Astrocyte (in vitro differentiated cells and primary cell): ENCODE results near the gene PPP2R3B. TPM values are rescaled to one million over a fixed set of nuclear protein-coding genes. Genes with fewer than 3 reads are reported as not detected.

Experiments
- DNase-seq: peaks from one replicate; pipeline ENCODE4 v3.0.0-alpha.2; 2010; ENCODE audit warnings: low read depth
- FAIRE-seq: peaks from 2 replicates; lab custom pipeline; 2011; peaks lifted over from hg19 to GRCh38; lab: Jason Lieb, UNC
- H2AFZ ChIP-seq: 2 replicates; pipeline ENCODE4 v1.6.0; 2012; ENCODE audit warnings: low read depth, low read length, inconsistent platforms
- H3K27ac ChIP-seq: 2 replicates; pipeline ENCODE4 v1.5.1; 2011; ENCODE audit warnings: low read depth, low read length, inconsistent platforms
- H3K27me3 ChIP-seq: 2 replicates; pipeline ENCODE4 v1.6.0; 2011; ENCODE audit warnings: low read length, inconsistent platforms; ENCODE audit not compliant: insufficient read depth
- H3K36me3 ChIP-seq: 2 replicates; pipeline ENCODE4 v1.5.1; 2011; ENCODE audit warnings: low read length, inconsistent platforms; ENCODE audit not compliant: insufficient read depth
- H3K4me1 ChIP-seq: 2 replicates; pipeline ENCODE4 v1.5.1; 2011; ENCODE audit warnings: low read length, inconsistent platforms; ENCODE audit not compliant: insufficient read depth
- H3K4me2 ChIP-seq: 2 replicates; pipeline ENCODE4 v1.6.0; 2012; ENCODE audit warnings: low read length, inconsistent platforms
- H3K4me3 ChIP-seq: 2 replicates; pipeline ENCODE4 v1.5.1; 2011; ENCODE audit warnings: low read depth, mild to moderate bottlenecking, low read length, inconsistent platforms; ENCODE audit not compliant: insufficient read depth
- H3K79me2 ChIP-seq: 2 replicates; pipeline ENCODE4 v1.6.0; 2012; ENCODE audit warnings: mild to moderate bottlenecking, low read length, inconsistent platforms; ENCODE audit not compliant: insufficient read depth
- H3K9ac ChIP-seq: 2 replicates; pipeline ENCODE4 v1.6.0; 2012; ENCODE audit warnings: mild to moderate bottlenecking, low read length, inconsistent platforms
- H3K9me3 ChIP-seq: 2 replicates; pipeline ENCODE4 v1.5.1; 2012; ENCODE audit warnings: low read depth, mild to moderate bottlenecking, low read length, inconsistent platforms; ENCODE audit not compliant: insufficient read depth
- H4K20me1 ChIP-seq: 2 replicates; pipeline ENCODE4 v1.6.0; 2012; ENCODE audit warnings: low read length, inconsistent platforms; ENCODE audit not compliant: insufficient read depth
- H3K27ac Mint-ChIP-seq: one replicate; pipeline ENCODE4 v1.8.0; 2021; ENCODE audit warnings: mild to moderate bottlenecking, mixed read lengths; ENCODE audit not compliant: unreplicated experiment
- H3K27me3 Mint-ChIP-seq: one replicate; pipeline ENCODE4 v1.8.0; 2021; ENCODE audit warnings: low read depth, mixed read lengths; ENCODE audit not compliant: unreplicated experiment
- H3K36me3 Mint-ChIP-seq: one replicate; pipeline ENCODE4 v1.8.0; 2021; ENCODE audit warnings: low read depth, mixed read lengths; ENCODE audit not compliant: unreplicated experiment
- H3K4me1 Mint-ChIP-seq: one replicate; pipeline ENCODE4 v1.8.0; 2021; ENCODE audit warnings: low read depth, mixed read lengths; ENCODE audit not compliant: unreplicated experiment
- H3K4me3 Mint-ChIP-seq: one replicate; pipeline ENCODE4 v1.8.0; 2021; ENCODE audit warnings: mild to moderate bottlenecking, moderate library complexity, mixed read lengths; ENCODE audit not compliant: unreplicated experiment
- H3K9me3 Mint-ChIP-seq: one replicate; pipeline ENCODE4 v1.8.0; 2021; ENCODE audit warnings: mild to moderate bottlenecking, mixed read lengths; ENCODE audit not compliant: unreplicated experiment
- CTCF ChIP-seq: IDR thresholded peaks from 2 replicates; pipeline ENCODE4 v1.5.1; 2011; ENCODE audit warnings: low read depth, mild to moderate bottlenecking, inconsistent platforms, low read length, moderate library complexity; ENCODE audit not compliant: insufficient read depth
- EZH2 ChIP-seq: IDR thresholded peaks from 2 replicates; pipeline ENCODE4 v1.6.1; 2012; ENCODE audit warnings: mild to moderate bottlenecking, low read length, inconsistent platforms; ENCODE audit not compliant: insufficient read depth
- total RNA-seq: library from RNA; stranded (reverse); gene quantifications from 2 replicates; pipeline ENCODE4 v1.2.1, GENCODE V29; 2021

PPP2R3B gene
- total RNA-seq, 1 donor from 2014 or later = 44.7 TPM

GRCh38 chrX:394830-395229 is 8.1 kb upstream of the PPP2R3B start:
- TF ChIP-seq CTCF (no peak), EZH2 (no peak)
- Mint-ChIP-seq H3K4me3 (no peak overlapping the region), H3K27me3 (no peaks in the 10 kb centered on the region), H3K9me3 (no peaks in the 10 kb centered on the region), H3K36me3 (no peaks in the 10 kb centered on the region), H3K4me1 (no peaks in the 10 kb centered on the region), H3K27ac (no peak overlapping the region)
- Histone ChIP-seq H3K4me1 (peaks cover 3% of the 10 kb centered on the region), H3K36me3 (no peaks in the 10 kb centered on the region), H3K4me2 (no peak overlapping the region), H3K79me2 (no peaks in the 10 kb centered on the region), H3K4me3 (no peak overlapping the region), H3K9ac (no peak overlapping the region), H3K27ac (no peak overlapping the region), H2AFZ (no peak overlapping the region), H3K27me3 (no peaks in the 10 kb centered on the region), H4K20me1 (no peaks in the 10 kb centered on the region), H3K9me3 (no peaks in the 10 kb centered on the region)
- FAIRE-seq (no peak), DNase-seq (no peak)

GRCh38 chrX:392575-392846 is 5.8 kb upstream of the PPP2R3B start:
- Mint-ChIP-seq H3K27ac (no peak overlapping the region), H3K4me1 (no peaks in the 10 kb centered on the region), H3K27me3 (no peaks in the 10 kb centered on the region), H3K9me3 (no peaks in the 10 kb centered on the region), H3K36me3 (no peaks in the 10 kb centered on the region), H3K4me3 (no peak overlapping the region)
- H3K9ac ChIP-seq = no peak overlapping the region
- no peak for FAIRE-seq
- H3K27ac ChIP-seq = no peak overlapping the region
- peaks cover 4% of the 10 kb centered on the region for H3K4me1 ChIP-seq
- H3K9me3 ChIP-seq = no peaks in the 10 kb centered on the region
- no peak for TF ChIP-seq EZH2
- no peak for TF ChIP-seq CTCF
- no peak overlapping the region for H2AFZ ChIP-seq
- no peaks in the 10 kb centered on the region for H3K79me2 ChIP-seq
- no peaks in the 10 kb centered on the region for H4K20me1 ChIP-seq
- H3K27me3 ChIP-seq = no peaks in the 10 kb centered on the region
- no peak overlapping the region for H3K4me2 ChIP-seq
- H3K4me3 ChIP-seq = no peak overlapping the region
- H3K36me3 ChIP-seq = no peaks in the 10 kb centered on the region
- DNase-seq = no peak

- no peaks in the 10 kb centered on the region for H4K20me1 ChIP-seq
- no peaks in the 10 kb centered on the region for H3K36me3 Mint-ChIP-seq
- H3K27ac ChIP-seq = no peak overlapping the region
- H3K27me3 Mint-ChIP-seq = no peaks in the 10 kb centered on the region
- no peak overlapping the region for H3K27ac Mint-ChIP-seq
- no peak overlapping the region for H3K4me3 Mint-ChIP-seq
- FAIRE-seq (no peak), DNase-seq (no peak)
- H3K79me2 ChIP-seq = no peaks in the 10 kb centered on the region
- peaks cover 3% of the 10 kb centered on the region for H3K4me1 ChIP-seq
- H3K9me3 Mint-ChIP-seq = no peaks in the 10 kb centered on the region
- no peaks in the 10 kb centered on the region for H3K36me3 ChIP-seq
- no peak overlapping the region for H3K4me2 ChIP-seq
- H3K27me3 ChIP-seq = no peaks in the 10 kb centered on the region
- no peak overlapping the region for H3K4me3 ChIP-seq
- H2AFZ ChIP-seq = no peak overlapping the region
- H3K9ac ChIP-seq = no peak overlapping the region
- no peaks in the 10 kb centered on the region for H3K4me1 Mint-ChIP-seq
- no peaks in the 10 kb centered on the region for H3K9me3 ChIP-seq
- TF ChIP-seq CTCF (no peak), EZH2 (no peak)
These were observed 5.2 kb upstream of the PPP2R3B start for GRCh38 chrX:391717-392574.
